GM23338 (cell line): ENCODE data around the gene IHH.

Experiments
- CREB1 ChIP-seq: fragments of 250-450 bp; sonication (Bioruptor Pico); IDR thresholded peaks from 2 replicates; pipeline ENCODE4 v1.5.0; 2020; ENCODE audit warnings: low read depth, mild to moderate bottlenecking, moderate library complexity
- EZH2 ChIP-seq: fragments of 200-600 bp; sonication (generic); IDR thresholded peaks from one replicate; pipeline ENCODE4 v1.8.0; 2017; ENCODE audit warnings: antibody characterized with exemption, mild to moderate bottlenecking, low read depth; ENCODE audit not compliant: unreplicated experiment
- EZH2phosphoT487 ChIP-seq: fragments of 200-600 bp; sonication (generic); IDR thresholded peaks from one replicate; pipeline ENCODE4 v1.8.1; 2018; ENCODE audit warnings: antibody characterized with exemption; ENCODE audit not compliant: unreplicated experiment
- JUNB ChIP-seq: IDR thresholded peaks from one replicate; pipeline ENCODE4 v1.6.1; 2016; ENCODE audit warnings: antibody characterized with exemption; ENCODE audit not compliant: unreplicated experiment
- POLR2AphosphoS5 ChIP-seq: IDR thresholded peaks from 2 replicates; pipeline ENCODE4 v1.6.1; 2016; ENCODE audit warnings: antibody characterized with exemption, low read depth
- TF ChIP-seq, protein P1 (sequence below), 2 experiments: fragments of 200-600 bp in 1 of 2; sonication (generic) in 1 of 2; conservative IDR thresholded peaks; 2 replicates each; pipeline versions ENCODE4 v1.5.1 to v1.6.1; 2016 to 2017; ENCODE audit warnings: antibody characterized with exemption in 2 of 2, low read depth in 2 of 2, mild to moderate bottlenecking in 2 of 2, moderate library complexity in 1 of 2
- TF ChIP-seq, protein P2 (sequence below): IDR thresholded peaks from one replicate; pipeline ENCODE4 v1.6.1; 2018; ENCODE audit warnings: antibody characterized with exemption; ENCODE audit not compliant: unreplicated experiment

DNA sequence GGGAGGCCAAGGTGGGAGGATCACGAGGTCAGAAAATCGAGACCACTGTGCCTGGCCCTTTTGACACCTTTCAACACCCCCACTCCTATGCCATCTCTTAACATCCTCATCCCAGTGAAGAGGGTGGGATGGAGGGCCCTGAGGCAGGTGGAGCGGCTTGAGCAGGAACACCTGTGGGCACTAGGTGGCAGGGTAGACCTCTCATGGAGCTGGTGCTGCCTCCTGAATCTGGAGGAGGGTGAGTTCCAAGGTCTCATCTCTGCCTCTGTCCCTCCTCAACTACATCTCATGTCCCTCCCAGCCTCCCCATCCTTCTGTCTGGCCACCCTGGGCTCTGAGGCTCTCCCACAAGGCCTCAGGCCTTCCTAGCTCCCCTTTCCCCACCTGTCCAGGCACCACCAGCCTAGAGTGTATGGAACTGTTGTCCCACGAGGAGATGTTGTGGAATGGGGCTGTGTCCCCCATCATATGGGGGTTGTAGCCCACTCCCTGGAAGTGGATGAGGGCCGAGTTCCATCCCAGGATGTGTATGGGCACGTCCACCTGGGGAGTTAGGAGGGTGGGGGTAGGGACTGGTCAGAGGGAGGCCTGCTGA lies 50.5 kb downstream of the IHH start:
- TF ChIP-seq, protein P1, sequence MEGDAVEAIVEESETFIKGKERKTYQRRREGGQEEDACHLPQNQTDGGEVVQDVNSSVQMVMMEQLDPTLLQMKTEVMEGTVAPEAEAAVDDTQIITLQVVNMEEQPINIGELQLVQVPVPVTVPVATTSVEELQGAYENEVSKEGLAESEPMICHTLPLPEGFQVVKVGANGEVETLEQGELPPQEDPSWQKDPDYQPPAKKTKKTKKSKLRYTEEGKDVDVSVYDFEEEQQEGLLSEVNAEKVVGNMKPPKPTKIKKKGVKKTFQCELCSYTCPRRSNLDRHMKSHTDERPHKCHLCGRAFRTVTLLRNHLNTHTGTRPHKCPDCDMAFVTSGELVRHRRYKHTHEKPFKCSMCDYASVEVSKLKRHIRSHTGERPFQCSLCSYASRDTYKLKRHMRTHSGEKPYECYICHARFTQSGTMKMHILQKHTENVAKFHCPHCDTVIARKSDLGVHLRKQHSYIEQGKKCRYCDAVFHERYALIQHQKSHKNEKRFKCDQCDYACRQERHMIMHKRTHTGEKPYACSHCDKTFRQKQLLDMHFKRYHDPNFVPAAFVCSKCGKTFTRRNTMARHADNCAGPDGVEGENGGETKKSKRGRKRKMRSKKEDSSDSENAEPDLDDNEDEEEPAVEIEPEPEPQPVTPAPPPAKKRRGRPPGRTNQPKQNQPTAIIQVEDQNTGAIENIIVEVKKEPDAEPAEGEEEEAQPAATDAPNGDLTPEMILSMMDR (conservative IDR thresholded peaks at IDR 0.05; ENCODE audit: low read depth in 2 of 2), result peak; percentile 59 to 89
- TF ChIP-seq EZH2phosphoT487 (no peak), POLR2AphosphoS5 (no peak), EZH2 (no peak), JUNB (no peak), CREB1 (CRISPR knock-in tag) (no peak)
- TF ChIP-seq, protein P2, sequence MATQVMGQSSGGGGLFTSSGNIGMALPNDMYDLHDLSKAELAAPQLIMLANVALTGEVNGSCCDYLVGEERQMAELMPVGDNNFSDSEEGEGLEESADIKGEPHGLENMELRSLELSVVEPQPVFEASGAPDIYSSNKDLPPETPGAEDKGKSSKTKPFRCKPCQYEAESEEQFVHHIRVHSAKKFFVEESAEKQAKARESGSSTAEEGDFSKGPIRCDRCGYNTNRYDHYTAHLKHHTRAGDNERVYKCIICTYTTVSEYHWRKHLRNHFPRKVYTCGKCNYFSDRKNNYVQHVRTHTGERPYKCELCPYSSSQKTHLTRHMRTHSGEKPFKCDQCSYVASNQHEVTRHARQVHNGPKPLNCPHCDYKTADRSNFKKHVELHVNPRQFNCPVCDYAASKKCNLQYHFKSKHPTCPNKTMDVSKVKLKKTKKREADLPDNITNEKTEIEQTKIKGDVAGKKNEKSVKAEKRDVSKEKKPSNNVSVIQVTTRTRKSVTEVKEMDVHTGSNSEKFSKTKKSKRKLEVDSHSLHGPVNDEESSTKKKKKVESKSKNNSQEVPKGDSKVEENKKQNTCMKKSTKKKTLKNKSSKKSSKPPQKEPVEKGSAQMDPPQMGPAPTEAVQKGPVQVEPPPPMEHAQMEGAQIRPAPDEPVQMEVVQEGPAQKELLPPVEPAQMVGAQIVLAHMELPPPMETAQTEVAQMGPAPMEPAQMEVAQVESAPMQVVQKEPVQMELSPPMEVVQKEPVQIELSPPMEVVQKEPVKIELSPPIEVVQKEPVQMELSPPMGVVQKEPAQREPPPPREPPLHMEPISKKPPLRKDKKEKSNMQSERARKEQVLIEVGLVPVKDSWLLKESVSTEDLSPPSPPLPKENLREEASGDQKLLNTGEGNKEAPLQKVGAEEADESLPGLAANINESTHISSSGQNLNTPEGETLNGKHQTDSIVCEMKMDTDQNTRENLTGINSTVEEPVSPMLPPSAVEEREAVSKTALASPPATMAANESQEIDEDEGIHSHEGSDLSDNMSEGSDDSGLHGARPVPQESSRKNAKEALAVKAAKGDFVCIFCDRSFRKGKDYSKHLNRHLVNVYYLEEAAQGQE, result no peak
